Activated CD4-positive, alpha-beta T cell treated with anti-CD3 and anti-CD28 coated beads for 24 hours (primary cell): ENCODE data around the gene PDE4D.
A peak's percentile ranks its signal among the peaks of the same experiment; 100 is the strongest.

Source experiments
- DNase-seq, 2 donors: peaks; one replicate each; pipeline ENCODE4 v3.0.0-alpha.2; 2020; ENCODE audit warnings: low read depth in 2 of 2

Gene PDE4D

GRCh38 chr5:59040804-59041201 lies 852.7 kb downstream of the PDE4D start:
- DNase-seq: no peak

DNA sequence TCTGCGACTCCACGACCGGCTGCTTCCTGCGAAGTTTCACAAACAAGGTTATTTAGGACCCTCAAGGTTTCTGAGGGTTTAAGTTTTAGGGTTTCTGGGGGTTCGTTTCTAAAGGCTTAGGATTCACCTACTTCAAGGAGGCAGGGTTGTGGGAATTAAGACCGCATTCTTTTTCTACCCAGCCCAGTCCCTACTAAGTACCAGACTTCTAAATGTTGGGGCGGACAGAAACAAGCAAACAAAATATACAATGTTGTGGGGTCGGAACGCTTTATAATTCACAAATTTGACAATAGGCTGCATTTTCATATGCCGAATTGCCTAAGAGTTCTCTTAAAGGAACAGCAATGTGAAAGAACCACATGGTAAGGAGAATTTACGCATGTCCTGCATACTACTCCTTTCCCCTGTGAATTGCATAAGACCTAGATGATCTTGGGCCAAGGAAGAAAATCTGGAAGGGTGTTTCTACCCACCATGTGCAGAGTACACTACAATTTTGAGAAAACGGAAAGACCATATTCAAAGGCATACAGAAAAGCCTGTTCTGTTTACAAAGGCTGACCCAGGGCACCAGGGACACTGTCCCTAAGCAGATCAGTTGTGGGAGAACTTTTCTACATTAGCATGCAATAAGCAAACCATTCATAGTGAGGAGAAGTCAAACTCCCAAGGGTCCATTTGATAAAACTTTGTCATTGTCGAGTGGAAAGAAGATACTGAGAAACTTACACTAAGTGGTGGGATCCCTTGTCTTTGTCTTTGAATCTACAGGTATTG lies 853.3 kb downstream of the PDE4D start:
- DNase-seq: no peak

- DNase-seq: peak; percentile 74 to 78
Observed at GRCh38 chr5:59039296-59040023, 854.1 kb downstream of the PDE4D start.

GRCh38 chr5:59038798-59039295 lies 854.7 kb downstream of the PDE4D start:
- no peak for DNase-seq

- DNase-seq: no peak
Observed at GRCh38 chr5:59037941-59038797, 855.4 kb downstream of the PDE4D start.

DNA sequence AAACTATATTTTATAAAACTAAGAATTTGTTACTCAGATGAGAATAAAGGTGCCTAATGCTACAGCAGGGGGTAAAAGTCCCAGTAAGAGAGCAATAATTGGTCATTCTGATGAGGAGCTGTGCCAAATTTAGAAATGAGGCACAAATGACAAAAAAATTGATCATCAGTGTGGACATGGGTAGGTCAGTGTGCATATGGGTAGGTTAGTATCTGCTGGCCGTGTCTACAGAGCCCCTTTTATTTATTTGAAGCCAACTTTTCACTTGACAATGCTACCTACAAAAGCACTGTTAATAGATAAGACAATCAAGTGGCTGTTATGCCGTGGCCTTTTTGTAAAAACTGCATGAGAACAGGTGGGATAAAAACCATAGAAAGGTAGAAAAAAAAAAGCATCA lies 856.1 kb downstream of the PDE4D start:
- DNase-seq: no peak

DNA sequence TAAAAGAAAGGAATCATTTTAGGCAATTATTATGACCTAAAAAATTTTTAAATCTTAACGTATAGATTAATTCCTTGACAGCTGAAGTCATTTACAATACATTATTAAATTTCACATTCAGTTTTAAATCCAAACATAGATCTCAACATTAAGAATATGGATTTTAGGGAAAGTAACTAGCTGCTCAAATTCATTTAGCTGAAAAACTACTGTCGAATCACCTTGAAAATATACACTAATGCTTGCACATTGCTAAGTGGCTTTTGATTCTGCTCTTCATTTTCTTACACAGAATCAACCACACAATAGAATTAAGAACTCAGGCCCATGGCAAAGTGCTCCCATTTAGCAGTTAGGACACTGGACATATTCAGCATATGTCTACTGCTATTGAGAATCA lies 856.5 kb downstream of the PDE4D start:
- no peak for DNase-seq

- no peak for DNase-seq
Observed at GRCh38 chr5:59036274-59036961, 857.1 kb downstream of the PDE4D start.

DNA sequence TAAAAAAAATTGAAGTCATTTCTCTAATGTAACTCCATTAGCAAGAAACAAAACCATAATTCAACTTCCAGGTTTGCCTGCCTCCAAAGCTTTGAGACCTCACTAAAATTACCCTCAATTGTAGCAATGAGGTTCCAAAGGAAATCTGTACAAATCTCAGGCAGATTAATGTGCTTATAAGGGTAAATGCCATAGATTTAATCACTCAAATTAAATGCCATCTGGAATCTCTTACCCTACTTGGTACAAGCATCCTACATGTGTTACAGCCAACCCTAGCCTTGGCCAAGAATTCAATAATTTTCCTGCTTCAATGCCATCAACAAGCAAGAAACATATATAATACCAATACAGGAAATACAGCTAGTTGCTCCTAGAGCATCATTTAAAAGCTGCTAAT lies 857.8 kb downstream of the PDE4D start:
- no peak for DNase-seq

DNA sequence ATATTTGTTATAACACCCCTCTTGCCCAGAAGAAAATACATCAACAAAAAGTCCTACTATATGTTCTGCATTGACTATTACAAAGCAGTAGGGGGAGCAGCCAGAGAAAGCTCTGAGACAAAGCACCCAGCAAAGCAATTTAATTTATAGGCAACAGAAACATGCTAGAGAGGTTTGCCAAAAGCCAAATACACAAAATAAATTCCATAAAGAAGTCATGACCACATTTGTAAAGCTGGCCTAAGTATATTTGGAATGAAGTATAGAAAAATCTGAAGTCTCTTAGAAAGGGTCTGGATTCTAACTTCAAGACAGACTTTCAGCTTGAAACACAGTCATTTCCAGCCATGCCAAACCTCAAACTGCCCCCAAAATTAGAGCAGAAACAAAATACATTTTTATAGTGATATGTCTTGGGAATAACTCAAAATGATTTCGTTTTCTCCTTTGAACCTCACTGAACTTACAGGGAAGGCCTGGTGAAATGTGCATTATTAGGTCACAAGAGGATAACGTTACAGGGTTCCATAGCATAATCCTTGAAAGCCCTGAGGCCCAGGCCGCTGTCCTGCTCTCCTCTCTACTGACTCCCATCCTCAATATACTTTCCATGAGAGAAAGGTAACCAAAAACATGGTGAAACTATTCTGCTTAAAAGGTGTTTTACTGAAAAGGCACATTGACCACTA lies 858.9 kb downstream of the PDE4D start:
- DNase-seq: no peak

- no peak for DNase-seq
Observed at GRCh38 chr5:59027145-59027907, 866.2 kb downstream of the PDE4D start.

- DNase-seq: no peak
Observed at GRCh38 chr5:59025734-59026133, 867.8 kb downstream of the PDE4D start.

- DNase-seq: no peak
Observed at GRCh38 chr5:59021837-59022514, 871.5 kb downstream of the PDE4D start.

GRCh38 chr5:59021286-59021673 lies 872.2 kb downstream of the PDE4D start:
- no peak for DNase-seq

- no peak for DNase-seq
Observed at GRCh38 chr5:59020611-59021285, 872.8 kb downstream of the PDE4D start.

DNA sequence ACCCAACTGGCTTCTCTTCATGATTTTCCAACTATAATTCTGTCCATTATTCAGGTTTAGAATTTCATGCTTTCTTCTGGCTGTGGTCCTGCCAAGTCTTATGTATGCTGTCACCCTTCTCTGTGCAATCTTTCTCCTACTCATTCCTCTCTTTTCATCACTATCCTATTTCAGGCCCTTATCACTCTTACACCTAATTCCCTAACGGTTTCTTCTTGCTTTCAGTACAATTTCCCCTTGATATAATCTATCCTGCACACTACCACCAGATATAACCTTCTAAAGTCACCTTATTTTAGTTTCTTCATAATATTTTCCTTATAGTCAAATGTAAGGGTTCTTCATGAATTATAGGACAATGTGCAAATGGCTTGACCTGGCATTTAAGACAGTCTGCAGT lies 874.4 kb downstream of the PDE4D start:
- DNase-seq: no peak

GRCh38 chr5:59016925-59017324 lies 876.6 kb downstream of the PDE4D start:
- no peak for DNase-seq

DNA sequence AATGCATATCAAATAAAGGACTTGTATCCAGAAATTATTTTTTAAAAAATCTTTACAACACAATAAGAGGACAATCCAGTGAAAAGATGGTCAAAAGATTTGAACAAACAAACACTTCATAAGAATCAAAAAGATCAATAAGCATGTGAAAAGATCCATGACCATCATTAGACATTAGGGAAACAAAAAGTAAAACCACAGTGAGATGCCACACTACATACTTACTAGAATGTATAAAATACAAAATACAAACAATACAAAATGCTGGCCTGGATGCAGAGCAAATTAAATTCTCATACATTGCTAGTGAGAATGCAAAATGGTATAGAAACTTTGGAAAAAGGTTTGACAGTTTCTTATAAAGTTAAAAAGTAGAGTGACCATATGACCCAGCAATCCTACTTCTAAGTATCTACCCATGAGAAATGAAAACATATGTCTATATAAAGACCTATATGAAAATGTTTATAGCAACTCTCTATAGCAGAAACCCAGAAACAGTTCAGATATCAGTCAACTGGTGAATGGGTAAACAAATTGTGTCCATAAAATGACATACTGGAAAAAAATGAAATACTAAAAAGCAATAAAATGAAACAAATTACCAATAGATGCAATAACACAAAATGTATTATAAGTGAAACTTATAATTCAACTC lies 884.6 kb downstream of the PDE4D start:
- no peak for DNase-seq
